T follicular helper cell (primary cell): ENCODE measurements around the gene CIITA.

ENCODE experiments used
- DNase-seq: peaks from one replicate; pipeline ENCODE4 v3.0.0-alpha.2; 2020; ENCODE audit warnings: low read depth

CIITA gene

DNA sequence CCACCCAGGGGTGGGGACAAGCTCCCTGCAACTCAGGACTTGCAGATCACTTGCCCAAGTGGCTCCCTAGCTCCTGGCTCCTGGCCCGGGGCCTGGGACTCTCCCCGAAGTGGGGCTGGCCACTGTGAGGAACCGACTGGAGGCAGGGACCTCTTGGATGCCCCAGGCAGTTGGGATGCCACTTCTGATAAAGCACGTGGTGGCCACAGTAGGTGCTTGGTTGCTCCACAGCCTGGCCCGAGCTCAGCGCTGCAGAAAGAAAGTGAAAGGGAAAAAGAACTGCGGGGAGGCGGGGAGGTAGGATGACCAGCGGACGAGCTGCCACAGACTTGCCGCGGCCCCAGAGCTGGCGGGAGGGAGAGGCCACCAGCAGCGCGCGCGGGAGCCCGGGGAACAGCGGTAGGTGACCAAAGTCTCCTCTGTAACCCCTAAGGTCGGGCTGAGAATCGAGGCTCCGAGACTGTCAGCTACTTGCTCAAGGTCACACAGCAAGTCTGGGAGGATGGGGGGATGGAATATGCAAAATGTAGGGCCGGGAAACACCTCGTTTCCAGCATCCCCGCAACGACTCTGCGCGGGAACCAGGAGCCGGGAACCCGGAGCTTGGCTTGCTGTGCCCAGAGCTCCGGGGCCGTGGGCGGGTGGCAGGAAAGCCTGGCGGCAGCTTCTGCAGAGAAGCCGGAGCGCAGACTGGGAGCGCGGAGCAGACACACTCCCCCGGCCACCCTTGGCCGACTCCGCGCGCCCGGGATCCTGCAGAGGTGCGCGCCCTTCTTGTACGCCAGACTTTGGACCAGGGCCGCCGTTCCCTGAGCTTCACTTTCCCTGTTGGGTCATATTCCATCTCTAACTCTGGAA is 1.9 kb downstream of the CIITA start:
- DNase-seq: no peak

DNA sequence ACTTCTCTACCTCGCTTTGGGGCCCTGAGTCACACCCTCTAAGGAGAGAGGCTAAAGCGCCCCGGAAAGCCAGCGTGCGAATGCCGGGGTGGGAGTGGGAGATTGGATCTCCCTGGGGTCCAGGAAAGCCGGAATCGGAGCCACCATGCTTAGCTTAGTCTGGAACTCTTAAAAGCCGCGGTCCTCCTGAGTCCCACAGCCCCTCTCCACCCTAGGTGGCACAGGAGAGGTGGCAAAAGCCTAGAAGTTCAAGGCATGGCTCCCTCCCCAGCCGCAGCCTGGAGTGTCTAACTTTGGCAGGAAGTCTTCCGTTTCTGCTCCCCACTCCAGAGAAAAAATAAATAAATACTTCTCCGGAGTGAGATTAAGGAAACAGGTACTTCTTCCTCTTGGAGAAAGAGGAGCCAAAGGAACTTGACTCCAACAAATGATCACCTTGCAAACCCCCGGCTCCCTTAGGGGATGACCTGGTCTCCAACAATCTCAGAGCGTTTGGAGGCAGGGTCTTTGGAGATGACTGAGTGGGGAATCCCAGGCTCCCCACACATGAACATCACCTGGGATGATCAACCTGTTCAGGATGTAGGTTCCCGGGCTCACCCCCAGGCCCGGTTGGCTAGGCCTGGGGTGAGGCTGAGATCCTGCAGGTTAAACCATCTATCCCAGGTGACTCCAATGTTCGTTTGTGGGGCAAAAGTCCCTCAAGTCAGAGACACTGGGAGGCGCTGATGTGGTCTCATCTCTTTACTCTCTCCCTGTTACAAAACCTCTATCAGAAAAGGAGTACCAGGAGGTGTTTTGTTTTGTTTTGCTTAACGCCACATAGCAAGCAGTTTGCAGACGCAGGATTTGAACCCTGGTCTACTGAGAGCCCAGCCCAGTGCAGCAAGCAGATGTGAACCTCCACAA is 2.9 kb downstream of the CIITA start:
- DNase-seq: no peak

- DNase-seq: no peak
Measured at GRCh38 chr16:10880594-10881452, 3.8 kb downstream of the CIITA start.

DNA sequence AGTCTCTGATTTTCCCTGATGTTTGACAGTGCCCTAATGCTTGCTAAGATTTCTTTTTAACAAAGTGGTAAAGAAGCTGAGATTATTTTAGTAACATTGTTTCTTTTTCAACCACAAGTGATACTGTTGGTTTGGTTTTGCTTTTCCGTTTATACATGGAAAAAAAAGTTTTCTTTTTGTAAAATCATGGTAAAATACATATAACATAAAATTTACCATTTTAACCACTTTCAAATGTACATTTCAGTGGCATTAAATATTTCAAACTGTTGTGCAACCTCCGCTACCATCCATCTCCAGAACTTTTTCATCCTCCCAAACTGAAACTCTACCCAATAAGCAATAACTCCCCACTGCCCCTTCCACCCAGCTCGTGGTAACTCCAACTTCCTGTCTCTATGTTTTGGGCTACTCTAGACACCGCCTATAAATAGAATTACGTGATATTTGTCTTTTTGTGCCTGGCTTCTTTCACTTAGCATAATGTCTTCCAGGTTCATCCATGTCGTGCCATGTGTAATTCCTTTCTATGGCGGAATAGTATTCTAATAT is 4.6 kb downstream of the CIITA start:
- DNase-seq: no peak

DNA sequence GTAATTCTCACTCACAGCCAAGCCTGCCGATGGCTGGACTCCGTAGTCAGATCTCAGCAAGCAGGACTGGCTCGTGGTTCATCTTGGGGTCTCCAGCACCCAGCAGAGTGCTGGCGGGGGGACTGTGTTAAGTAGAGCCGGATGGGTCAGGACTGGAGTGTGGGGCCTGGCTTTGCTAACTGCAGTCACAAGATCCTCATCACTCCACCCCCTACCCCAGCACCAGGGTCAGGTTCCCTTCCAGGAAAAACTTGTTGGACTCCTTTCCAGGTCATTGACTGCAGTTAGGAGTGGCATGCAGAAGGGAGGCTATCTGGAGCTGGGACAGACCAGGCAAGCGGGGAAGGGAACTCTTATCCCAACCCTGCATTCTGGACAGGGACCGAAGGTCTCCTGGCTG is 6.0 kb downstream of the CIITA start:
- no peak for DNase-seq

GRCh38 chr16:10885246-10885645 is 8.2 kb downstream of the CIITA start:
- no peak for DNase-seq

GRCh38 chr16:10888320-10888937 is 11.4 kb downstream of the CIITA start:
- DNase-seq: no peak

GRCh38 chr16:10889855-10890254 is 12.9 kb downstream of the CIITA start:
- DNase-seq: no peak

- no peak for DNase-seq
Measured at GRCh38 chr16:10892782-10893318, 15.8 kb downstream of the CIITA start.

- DNase-seq: no peak
Measured at GRCh38 chr16:10895053-10895946, 18.3 kb downstream of the CIITA start.

DNA sequence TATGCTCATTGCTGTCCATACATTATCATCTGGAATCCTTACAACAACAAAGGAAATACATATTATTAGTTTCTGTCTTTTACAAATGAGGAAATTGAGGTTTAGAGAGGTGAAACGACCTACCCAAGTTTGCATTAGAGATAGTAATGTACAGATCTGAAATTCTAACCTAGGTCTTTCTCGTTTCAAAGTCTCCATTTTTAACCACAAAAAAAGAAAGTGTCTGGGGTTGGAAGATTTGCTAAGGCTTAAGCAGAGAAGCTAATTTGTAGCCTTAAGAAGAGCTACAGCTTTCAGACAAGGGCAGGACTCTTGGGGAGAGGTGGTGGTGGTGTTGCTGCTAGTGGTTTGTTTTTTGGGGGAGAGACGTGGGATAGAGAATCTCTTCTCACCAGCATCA is 19.2 kb downstream of the CIITA start:
- no peak for DNase-seq

GRCh38 chr16:10896723-10897122 is 19.7 kb downstream of the CIITA start:
- DNase-seq: no peak

DNA sequence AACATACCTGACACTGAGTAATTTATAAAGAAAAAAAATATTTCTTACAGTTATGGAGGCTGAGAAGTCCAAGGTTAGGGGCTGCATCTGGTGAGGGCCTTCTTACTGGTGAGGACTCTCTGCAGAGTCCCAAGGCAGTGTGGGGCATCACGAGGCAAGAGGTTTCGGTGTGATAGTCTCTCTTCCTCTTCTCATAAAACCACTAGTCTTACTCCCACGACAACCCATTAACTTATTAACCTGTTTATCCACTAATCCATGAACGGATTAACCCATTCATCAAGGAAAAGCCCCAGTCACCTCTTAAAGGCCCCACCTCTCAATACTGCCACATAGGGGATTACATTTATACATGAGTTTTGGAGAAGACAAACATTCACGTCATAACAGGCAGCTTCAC is 20.1 kb downstream of the CIITA start:
- DNase-seq: no peak

- no peak for DNase-seq
Measured at GRCh38 chr16:10902999-10903398, 26.0 kb downstream of the CIITA start.

DNA sequence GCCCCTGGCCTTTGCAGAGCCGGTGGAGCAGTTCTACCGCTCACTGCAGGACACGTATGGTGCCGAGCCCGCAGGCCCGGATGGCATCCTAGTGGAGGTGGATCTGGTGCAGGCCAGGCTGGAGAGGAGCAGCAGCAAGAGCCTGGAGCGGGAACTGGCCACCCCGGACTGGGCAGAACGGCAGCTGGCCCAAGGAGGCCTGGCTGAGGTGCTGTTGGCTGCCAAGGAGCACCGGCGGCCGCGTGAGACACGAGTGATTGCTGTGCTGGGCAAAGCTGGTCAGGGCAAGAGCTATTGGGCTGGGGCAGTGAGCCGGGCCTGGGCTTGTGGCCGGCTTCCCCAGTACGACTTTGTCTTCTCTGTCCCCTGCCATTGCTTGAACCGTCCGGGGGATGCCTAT is 29.5 kb downstream of the CIITA start:
- DNase-seq: no peak

DNA sequence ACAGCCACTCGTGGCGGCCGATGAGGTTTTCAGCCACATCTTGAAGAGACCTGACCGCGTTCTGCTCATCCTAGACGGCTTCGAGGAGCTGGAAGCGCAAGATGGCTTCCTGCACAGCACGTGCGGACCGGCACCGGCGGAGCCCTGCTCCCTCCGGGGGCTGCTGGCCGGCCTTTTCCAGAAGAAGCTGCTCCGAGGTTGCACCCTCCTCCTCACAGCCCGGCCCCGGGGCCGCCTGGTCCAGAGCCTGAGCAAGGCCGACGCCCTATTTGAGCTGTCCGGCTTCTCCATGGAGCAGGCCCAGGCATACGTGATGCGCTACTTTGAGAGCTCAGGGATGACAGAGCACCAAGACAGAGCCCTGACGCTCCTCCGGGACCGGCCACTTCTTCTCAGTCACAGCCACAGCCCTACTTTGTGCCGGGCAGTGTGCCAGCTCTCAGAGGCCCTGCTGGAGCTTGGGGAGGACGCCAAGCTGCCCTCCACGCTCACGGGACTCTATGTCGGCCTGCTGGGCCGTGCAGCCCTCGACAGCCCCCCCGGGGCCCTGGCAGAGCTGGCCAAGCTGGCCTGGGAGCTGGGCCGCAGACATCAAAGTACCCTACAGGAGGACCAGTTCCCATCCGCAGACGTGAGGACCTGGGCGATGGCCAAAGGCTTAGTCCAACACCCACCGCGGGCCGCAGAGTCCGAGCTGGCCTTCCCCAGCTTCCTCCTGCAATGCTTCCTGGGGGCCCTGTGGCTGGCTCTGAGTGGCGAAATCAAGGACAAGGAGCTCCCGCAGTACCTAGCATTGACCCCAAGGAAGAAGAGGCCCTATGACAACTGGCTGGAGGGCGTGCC is 30.1 kb downstream of the CIITA start:
- no peak for DNase-seq

DNA sequence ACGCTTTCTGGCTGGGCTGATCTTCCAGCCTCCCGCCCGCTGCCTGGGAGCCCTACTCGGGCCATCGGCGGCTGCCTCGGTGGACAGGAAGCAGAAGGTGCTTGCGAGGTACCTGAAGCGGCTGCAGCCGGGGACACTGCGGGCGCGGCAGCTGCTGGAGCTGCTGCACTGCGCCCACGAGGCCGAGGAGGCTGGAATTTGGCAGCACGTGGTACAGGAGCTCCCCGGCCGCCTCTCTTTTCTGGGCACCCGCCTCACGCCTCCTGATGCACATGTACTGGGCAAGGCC is 30.7 kb downstream of the CIITA start:
- DNase-seq: no peak

- DNase-seq: no peak
Measured at GRCh38 chr16:10911267-10911666, 34.3 kb downstream of the CIITA start.

DNA sequence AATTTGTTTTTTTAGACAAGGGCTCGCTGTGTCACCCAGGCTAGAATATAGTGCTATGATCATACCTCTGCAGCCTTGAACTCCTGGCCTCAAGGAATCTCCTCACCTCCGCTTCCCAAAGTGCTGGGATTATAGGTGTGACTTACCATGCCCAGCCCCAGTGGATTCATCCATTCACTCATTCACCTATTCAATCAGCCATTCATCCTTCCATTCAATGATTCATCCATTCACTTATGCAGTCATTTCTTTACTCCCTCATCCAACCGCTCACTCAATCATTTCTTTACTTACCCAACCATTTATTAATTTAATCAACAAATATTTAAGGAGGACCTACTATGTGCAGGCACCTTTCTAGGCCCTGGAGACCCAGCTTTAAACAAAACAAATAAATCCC is 39.5 kb downstream of the CIITA start:
- no peak for DNase-seq
